ENCODE results near the gene RBCK1. TPM values are rescaled to one million over a fixed set of nuclear protein-coding genes. Genes with fewer than 3 reads are reported as not detected.
A peak's percentile ranks its signal among the peaks of the same experiment; 100 is the strongest.

RBCK1 gene
- total and polyA plus RNA-seq, 9 of the 15 experiments (the other 6 are each of a cell fraction or from before 2014, with no cell fraction given), result 5.9 to 59.3 (median 26.5) TPM

DNA sequence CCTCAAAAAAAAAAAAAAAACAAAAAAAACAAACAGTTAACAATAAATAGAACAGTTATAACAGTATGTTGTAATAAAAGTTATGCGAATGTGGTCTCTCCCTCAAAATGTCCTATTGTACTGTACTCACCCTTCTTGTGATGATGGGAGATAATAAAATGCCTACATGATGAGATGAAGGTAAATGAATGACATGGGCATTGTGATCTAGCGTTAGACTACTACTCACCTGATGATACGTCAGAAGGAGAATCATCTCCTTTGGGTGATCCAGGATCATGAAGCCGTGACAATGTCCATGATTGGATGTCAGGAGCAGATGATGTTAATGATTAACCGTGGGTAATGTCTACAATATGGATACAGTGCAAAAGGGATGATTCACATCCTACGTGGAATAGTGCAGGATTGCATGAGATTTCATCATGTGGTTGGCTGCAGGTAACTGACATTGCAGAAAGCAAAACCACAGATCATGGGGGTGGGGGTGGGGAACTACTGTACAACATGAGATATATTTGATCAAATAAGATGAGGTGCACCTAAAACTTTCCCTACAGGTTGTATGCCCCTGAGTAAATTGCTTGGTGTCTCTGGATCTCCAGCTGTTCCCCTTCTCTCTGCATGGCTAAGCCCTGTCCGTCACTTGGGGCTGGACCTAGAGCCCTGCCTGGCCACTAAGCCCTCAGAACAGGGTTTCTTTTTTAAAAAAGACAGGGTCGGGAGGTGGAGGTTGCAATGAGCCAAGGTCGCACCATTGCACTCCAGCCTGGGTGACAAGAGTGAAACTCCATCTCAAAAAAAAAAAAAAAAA lies 6.2 kb upstream of the RBCK1 start (continued):
- peak in 1 of 2 experiments; percentile 92; a peak in 2 of 4 replicates for TF ChIP-seq ZNF318 (IDR thresholded peaks at IDR 0.05; ENCODE audit: borderline replicate concordance in 1 of 2, low read depth in 1 of 2)
- TF ChIP-seq ZNF583 (CRISPR knock-in tag; IDR thresholded peaks at IDR 0.05), result 0 out of 2 replicates have a peak, but pooled peaks have one; percentile 34
- TF ChIP-seq FOXJ2 (tag; IDR thresholded peaks at IDR 0.05), result no peak
- TF ChIP-seq, protein P1, sequence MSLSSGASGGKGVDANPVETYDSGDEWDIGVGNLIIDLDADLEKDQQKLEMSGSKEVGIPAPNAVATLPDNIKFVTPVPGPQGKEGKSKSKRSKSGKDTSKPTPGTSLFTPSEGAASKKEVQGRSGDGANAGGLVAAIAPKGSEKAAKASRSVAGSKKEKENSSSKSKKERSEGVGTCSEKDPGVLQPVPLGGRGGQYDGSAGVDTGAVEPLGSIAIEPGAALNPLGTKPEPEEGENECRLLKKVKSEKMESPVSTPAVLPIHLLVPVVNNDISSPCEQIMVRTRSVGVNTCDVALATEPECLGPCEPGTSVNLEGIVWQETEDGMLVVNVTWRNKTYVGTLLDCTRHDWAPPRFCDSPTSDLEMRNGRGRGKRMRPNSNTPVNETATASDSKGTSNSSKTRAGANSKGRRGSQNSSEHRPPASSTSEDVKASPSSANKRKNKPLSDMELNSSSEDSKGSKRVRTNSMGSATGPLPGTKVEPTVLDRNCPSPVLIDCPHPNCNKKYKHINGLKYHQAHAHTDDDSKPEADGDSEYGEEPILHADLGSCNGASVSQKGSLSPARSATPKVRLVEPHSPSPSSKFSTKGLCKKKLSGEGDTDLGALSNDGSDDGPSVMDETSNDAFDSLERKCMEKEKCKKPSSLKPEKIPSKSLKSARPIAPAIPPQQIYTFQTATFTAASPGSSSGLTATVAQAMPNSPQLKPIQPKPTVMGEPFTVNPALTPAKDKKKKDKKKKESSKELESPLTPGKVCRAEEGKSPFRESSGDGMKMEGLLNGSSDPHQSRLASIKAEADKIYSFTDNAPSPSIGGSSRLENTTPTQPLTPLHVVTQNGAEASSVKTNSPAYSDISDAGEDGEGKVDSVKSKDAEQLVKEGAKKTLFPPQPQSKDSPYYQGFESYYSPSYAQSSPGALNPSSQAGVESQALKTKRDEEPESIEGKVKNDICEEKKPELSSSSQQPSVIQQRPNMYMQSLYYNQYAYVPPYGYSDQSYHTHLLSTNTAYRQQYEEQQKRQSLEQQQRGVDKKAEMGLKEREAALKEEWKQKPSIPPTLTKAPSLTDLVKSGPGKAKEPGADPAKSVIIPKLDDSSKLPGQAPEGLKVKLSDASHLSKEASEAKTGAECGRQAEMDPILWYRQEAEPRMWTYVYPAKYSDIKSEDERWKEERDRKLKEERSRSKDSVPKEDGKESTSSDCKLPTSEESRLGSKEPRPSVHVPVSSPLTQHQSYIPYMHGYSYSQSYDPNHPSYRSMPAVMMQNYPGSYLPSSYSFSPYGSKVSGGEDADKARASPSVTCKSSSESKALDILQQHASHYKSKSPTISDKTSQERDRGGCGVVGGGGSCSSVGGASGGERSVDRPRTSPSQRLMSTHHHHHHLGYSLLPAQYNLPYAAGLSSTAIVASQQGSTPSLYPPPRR (CRISPR knock-in tag; IDR thresholded peaks at IDR 0.05; ENCODE audit: borderline replicate concordance), result no peak
- TF ChIP-seq, protein P2, sequence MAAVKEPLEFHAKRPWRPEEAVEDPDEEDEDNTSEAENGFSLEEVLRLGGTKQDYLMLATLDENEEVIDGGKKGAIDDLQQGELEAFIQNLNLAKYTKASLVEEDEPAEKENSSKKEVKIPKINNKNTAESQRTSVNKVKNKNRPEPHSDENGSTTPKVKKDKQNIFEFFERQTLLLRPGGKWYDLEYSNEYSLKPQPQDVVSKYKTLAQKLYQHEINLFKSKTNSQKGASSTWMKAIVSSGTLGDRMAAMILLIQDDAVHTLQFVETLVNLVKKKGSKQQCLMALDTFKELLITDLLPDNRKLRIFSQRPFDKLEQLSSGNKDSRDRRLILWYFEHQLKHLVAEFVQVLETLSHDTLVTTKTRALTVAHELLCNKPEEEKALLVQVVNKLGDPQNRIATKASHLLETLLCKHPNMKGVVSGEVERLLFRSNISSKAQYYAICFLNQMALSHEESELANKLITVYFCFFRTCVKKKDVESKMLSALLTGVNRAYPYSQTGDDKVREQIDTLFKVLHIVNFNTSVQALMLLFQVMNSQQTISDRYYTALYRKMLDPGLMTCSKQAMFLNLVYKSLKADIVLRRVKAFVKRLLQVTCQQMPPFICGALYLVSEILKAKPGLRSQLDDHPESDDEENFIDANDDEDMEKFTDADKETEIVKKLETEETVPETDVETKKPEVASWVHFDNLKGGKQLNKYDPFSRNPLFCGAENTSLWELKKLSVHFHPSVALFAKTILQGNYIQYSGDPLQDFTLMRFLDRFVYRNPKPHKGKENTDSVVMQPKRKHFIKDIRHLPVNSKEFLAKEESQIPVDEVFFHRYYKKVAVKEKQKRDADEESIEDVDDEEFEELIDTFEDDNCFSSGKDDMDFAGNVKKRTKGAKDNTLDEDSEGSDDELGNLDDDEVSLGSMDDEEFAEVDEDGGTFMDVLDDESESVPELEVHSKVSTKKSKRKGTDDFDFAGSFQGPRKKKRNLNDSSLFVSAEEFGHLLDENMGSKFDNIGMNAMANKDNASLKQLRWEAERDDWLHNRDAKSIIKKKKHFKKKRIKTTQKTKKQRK (IDR thresholded peaks at IDR 0.05; ENCODE audit: borderline replicate concordance, low read depth, low read length), result no peak
- TF ChIP-seq ZNF146 (CRISPR knock-in tag; IDR thresholded peaks at IDR 0.05; ENCODE audit: unreplicated experiment), result no peak
- TF ChIP-seq MEF2A (IDR thresholded peaks at IDR 0.05; ENCODE audit: control insufficient read depth, low read depth, low read length), result no peak
- peak; percentile 65 for TF ChIP-seq POLR2H (tag; IDR thresholded peaks at IDR 0.05; ENCODE audit: low read depth)
